Omental fat pad (tissue), 4 donors: Measurements from ENCODE around the gene MRPL34. TPM values are rescaled to one million over a fixed set of nuclear protein-coding genes. Genes with fewer than 3 reads are reported as not detected.
A peak's percentile ranks its signal among the peaks of the same experiment; 100 is the strongest.

Experiments
- ATAC-seq: fragments of 150-250 bp; one replicate; pipeline ENCODE4 v1.9.1; 2016; ENCODE audit warnings: mild to moderate bottlenecking, moderate library complexity; ENCODE audit not compliant: low FRiP score
- DNase-seq: peaks from one replicate; pipeline ENCODE4 v3.0.0-alpha.2; 2019; ENCODE audit warnings: low spot score
- total RNA-seq, 4 donors: library from RNA; depleted of rRNA; stranded (reverse); fragments of >200 nt; gene quantifications; one replicate each; pipeline ENCODE4 v1.1.0, GENCODE V29; 2016
- TF ChIP-seq, protein P1 (sequence below), 3 donors: fragments of 450-650 bp; IDR thresholded peaks; one replicate each; pipeline ENCODE4 v1.5.1; 2016 to 2017; ENCODE audit warnings: antibody characterized with exemption in 3 of 3, mild to moderate bottlenecking in 3 of 3, moderate library complexity in 2 of 3

Gene MRPL34
- total RNA-seq, 4 donors from 2014 or later = 87.9 to 134 (median 119) TPM

DNA sequence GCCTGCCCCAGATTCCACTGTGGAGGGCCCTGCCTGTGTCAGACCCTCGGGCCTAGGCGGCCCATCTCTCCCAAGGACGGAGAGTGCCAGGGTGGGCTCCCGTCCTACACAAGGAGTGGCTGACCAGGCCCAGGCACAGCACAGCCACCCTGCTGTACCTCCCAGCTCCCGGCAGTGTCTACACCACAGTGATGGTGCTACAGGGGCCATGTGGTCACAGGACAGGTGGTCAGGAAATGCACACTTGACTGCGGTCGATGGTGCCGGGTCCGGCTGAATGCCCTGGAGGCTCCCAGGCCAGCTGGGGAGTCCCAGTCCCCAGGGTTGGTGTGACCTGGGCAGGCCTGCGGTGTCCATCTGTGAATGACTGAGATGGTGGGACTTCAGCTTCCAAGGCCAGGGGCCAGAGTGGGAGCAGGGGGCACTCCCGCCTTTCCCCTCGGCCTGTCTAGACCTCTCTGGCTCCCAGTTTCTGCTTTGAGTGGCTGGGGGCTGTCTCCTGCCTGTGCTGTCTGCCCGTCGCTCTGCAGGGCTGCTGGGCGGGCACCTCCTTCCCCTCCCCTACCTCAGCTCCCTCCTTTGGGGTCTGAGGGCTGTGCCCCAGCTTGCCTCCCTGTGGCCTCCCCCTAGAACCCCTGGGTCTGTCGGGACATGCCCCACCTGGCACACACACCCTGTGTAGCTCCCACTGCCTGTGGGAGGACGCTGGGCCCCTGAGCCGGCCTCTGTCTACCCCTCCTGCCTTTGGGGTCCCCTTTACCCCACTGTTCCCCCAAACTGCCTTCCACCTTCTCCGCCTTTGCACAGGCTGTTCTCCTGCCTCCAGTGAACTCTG is 16.2 kb downstream of the MRPL34 start:
- DNase-seq (no peak), ATAC-seq (peak; percentile 15)
- TF ChIP-seq, protein P1, sequence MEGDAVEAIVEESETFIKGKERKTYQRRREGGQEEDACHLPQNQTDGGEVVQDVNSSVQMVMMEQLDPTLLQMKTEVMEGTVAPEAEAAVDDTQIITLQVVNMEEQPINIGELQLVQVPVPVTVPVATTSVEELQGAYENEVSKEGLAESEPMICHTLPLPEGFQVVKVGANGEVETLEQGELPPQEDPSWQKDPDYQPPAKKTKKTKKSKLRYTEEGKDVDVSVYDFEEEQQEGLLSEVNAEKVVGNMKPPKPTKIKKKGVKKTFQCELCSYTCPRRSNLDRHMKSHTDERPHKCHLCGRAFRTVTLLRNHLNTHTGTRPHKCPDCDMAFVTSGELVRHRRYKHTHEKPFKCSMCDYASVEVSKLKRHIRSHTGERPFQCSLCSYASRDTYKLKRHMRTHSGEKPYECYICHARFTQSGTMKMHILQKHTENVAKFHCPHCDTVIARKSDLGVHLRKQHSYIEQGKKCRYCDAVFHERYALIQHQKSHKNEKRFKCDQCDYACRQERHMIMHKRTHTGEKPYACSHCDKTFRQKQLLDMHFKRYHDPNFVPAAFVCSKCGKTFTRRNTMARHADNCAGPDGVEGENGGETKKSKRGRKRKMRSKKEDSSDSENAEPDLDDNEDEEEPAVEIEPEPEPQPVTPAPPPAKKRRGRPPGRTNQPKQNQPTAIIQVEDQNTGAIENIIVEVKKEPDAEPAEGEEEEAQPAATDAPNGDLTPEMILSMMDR (IDR thresholded peaks at IDR 0.05) = no peak

DNA sequence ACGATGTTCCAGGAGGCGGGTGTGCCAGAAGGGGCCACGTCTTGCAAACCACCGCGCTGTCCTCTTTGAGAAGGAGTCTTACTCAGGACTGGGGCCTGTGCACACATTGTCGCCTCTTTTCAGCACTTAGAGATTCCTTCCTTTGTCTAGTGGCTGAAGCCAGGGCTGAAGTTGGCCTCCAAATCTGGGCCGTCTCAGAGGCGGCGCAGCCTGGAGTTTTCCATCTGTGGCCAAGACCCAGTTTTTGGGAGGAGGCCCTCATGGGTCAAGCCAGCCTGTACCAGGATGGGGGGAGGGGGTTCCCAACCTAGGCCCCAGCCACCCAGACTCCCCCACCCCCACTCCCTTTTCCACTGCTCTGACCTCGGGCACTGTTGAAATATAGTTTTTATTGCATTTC is 17.2 kb downstream of the MRPL34 start:
- no peak for ATAC-seq
- DNase-seq = no peak

DNA sequence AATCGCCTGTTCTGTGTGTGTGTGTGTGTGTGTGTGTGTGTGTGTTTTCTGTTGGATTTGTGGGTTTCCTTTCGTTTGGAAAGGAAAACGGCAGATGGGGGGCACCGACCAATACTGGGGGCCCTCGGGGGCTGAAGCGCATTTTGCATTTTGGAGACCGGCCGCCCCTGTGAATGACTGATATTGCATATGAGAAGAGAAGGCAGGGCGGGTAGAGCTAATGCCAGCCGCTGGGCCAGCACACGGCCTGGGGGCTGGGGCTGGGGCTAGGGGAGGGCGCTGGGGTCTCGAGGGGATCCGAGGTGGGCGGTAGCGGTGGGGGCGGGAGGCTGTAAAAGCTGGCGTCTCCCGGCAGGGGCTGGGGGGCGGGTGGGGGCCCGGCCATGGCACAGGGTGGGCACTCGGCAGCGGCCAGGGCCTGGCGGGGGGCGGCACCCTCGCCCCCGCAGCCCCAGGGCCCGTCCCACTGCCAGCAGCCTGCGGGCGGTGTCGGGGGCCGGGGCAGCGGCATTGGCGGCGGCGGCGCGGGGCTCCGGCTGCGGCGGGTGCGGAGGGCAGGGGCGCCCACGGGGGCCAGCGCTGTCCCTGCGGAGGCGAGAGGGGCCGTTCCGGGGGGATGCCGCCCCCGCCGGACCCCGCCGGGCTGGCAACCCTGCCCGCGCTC is 17.8 kb downstream of the MRPL34 start:
- TF ChIP-seq, protein P1 (IDR thresholded peaks at IDR 0.05) = no peak
- DNase-seq = no peak
- ATAC-seq = no peak

More for the DNA sequence above, 17.2 kb downstream of the MRPL34 start:
- TF ChIP-seq, protein P1 (IDR thresholded peaks at IDR 0.05) = no peak

DNA sequence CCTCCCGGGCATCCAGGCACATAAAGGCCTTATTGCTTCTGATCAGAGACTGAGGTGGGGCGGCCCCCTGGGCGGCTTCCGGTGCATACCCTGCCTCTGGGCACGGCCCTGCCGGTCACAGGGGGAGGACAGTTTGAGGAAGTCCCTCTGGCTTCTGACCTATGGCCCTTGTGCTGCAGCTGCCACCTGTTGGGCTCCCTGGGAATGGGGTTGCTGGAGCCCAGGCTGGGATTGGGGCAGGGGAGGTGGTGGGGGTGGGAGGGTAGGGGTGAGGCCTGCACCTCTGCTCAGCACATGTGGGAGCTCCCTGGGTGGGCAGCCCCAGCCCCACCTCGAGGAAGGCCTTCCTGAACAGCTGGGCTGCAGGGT is 18.3 kb downstream of the MRPL34 start:
- TF ChIP-seq, protein P1 (IDR thresholded peaks at IDR 0.05) = no peak
- ATAC-seq (no peak), DNase-seq (no peak)

DNA sequence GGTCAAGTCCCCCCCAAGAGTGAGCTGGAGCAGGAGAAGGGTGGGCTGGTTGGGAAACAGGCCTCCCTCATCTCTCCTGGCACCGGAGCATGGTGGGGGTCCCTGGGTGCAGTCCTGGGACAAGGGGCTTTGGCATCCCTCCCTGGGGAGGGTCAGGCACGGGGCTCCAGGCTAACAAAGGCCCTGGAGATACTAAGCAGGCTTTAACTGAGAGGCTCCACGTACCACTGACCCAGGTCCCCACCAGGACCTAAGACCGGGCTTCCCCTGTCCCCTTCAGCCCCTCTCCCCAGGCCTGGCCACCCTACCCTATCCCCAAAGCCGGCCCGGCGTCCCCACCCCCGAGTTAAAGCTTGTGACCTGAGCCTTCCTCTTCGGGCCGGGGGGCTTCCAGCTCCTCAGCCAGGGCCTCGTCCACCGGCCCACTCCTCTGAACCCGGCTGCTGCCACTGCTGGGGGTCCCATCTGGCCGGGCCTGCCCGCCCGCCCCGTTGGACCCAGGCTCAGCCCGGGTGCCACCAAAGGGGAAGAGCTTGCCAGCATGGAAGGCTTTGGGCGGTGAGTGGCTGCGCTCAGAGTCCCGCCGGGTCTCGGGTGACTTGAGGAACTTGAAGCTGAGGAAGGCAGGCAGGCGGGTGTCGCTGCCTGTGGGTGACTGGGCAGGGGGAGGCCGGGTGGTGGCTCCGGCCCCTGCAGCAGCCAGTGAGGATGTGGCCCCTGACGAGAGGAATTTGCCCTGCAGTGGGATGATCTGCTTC is 18.9 kb downstream of the MRPL34 start:
- ATAC-seq (no peak), DNase-seq (no peak)
- TF ChIP-seq, protein P1 (IDR thresholded peaks at IDR 0.05) = no peak

DNA sequence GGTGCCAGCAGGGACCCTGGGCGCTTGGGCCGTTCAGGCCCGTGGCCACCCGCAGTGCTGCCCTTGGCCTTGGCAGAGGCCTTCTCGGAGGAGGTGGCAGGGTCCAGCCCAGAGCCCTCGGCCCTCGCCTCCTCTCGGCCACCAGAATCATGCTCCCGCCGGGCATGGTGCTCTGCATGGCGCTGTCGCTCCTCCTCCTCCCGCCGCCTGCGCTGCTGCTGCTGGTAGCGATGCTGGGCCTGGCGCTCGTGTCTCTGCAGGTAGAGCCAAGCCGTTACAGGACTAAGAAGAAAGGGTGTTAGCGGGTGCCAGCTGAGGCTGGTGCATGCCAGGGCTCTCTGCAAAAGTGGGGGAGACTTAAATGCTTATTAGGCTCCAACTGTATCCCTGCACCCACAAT is 19.5 kb downstream of the MRPL34 start:
- DNase-seq (no peak), ATAC-seq (no peak)
- TF ChIP-seq, protein P1 (IDR thresholded peaks at IDR 0.05) = no peak
